Neutrophil (primary cell): ENCODE measurements around the gene EDIL3.

Experiments used
- H3K27ac ChIP-seq: fragments of 200-600 bp; sonication (generic); 2 replicates; pipeline ENCODE4 v1.5.1; 2016; ENCODE audit warnings: mild to moderate bottlenecking, moderate library complexity
- H3K27me3 ChIP-seq: fragments of 200-600 bp; sonication (generic); 2 replicates; pipeline ENCODE4 v1.6.0; 2016; ENCODE audit warnings: mild to moderate bottlenecking
- H3K36me3 ChIP-seq: fragments of 200-600 bp; sonication (generic); 2 replicates; pipeline ENCODE4 v1.5.1; 2017
- H3K4me1 ChIP-seq, 2 experiments: fragments of 200-600 bp in 1 of 2; sonication (generic) in 1 of 2; 1 replicate in 1 of 2; 2 replicates in 1 of 2; pipeline versions ENCODE4 v1.5.1 to v1.6.1; 2013 to 2016; ENCODE audit warnings: low read depth in 1 of 2, low read length in 1 of 2, mild to moderate bottlenecking in 1 of 2, moderate library complexity in 1 of 2; ENCODE audit not compliant: control insufficient read depth in 1 of 2, insufficient read depth in 1 of 2
- H3K4me3 ChIP-seq, 2 experiments: fragments of 200-600 bp in 1 of 2; sonication (generic) in 1 of 2; 1 replicate in 1 of 2; 2 replicates in 1 of 2; pipeline ENCODE4 v1.5.1; 2013 to 2016; ENCODE audit warnings: low read depth in 1 of 2, low read length in 1 of 2, mild to moderate bottlenecking in 1 of 2, moderate library complexity in 1 of 2
- H3K9me3 ChIP-seq: fragments of 200-600 bp; sonication (generic); 2 replicates; pipeline ENCODE4 v1.5.1; 2016
- TF ChIP-seq, protein P1 (sequence below): fragments of 200-600 bp; sonication (generic); IDR thresholded peaks from 2 replicates; pipeline ENCODE4 v1.5.1; 2016; ENCODE audit warnings: antibody characterized with exemption

EDIL3 gene

DNA sequence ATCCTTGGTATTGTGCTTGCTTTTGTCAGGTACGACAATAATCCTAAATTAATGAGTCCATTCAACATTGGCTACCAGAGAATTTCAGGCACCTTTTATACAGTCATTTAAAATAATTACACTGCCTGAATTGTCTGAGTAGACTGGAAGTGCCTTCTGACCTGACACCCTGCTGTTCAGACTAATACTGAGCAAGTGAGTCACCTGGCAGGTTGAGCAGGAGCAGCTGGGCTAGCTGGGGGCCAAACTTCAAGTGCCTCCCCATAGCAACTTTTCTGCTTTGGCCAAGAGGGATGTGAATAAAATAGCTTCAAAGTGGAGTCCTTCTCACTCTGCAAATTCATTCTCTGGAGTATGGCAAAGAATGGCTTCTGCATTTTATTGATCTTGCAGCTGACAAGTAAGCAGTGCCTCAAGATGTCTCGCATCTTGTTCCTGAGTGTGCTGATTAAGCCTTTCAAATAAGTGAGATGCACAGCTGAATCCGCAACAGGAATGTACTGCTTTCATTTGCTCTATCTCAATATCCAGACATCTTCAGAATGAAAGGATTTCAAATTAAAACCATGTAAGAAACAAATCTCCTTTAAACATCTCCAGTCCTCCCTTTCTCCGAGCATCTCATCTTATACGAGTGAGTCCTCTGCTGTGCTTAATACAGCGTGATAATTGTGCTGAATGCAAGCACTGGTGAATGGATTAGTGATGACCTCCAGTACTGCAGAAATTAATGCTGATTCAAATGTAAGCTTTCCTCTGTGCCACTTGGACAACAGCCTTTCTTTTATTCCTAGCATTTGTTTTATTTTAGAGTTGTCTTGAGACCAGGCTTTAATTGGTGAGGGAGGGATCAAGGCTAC is 271.2 kb downstream of the EDIL3 start:
- Histone ChIP-seq H3K4me1 (no peaks in the 10 kb centered on the region), H3K36me3 (no peaks in the 10 kb centered on the region), H3K9me3 (no peaks in the 10 kb centered on the region), H3K27ac (no peak overlapping the region), H3K4me3 (no peak overlapping the region), H3K27me3 (no peaks in the 10 kb centered on the region)
- TF ChIP-seq, protein P1, sequence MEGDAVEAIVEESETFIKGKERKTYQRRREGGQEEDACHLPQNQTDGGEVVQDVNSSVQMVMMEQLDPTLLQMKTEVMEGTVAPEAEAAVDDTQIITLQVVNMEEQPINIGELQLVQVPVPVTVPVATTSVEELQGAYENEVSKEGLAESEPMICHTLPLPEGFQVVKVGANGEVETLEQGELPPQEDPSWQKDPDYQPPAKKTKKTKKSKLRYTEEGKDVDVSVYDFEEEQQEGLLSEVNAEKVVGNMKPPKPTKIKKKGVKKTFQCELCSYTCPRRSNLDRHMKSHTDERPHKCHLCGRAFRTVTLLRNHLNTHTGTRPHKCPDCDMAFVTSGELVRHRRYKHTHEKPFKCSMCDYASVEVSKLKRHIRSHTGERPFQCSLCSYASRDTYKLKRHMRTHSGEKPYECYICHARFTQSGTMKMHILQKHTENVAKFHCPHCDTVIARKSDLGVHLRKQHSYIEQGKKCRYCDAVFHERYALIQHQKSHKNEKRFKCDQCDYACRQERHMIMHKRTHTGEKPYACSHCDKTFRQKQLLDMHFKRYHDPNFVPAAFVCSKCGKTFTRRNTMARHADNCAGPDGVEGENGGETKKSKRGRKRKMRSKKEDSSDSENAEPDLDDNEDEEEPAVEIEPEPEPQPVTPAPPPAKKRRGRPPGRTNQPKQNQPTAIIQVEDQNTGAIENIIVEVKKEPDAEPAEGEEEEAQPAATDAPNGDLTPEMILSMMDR, result no peak

DNA sequence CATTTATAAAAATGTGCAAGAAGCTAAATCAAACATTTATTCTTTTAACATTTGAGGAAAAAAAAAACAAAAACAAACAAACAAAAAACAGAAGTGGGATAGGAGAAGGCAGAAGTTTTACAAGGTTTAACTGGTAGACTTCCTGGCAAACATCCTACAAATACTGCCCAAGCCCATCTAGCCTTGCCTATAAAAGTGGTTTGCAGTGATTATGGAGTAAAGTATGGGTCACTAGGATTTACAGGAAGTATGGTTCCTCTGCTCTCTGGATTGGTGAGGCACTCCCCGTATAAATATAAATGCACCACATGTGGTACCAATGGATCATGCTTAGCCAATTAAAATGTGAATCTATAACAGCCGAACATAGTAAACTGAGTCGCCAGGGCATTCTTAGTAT is 291.9 kb downstream of the EDIL3 start:
- no peak overlapping the region for H3K4me3 ChIP-seq
- H3K27ac ChIP-seq, result no peak overlapping the region
- TF ChIP-seq, protein P1, result no peak
- H3K36me3 ChIP-seq, result no peaks in the 10 kb centered on the region
- no peaks in the 10 kb centered on the region for H3K4me1 ChIP-seq
- no peaks in the 10 kb centered on the region for H3K27me3 ChIP-seq
- no peaks in the 10 kb centered on the region for H3K9me3 ChIP-seq

DNA sequence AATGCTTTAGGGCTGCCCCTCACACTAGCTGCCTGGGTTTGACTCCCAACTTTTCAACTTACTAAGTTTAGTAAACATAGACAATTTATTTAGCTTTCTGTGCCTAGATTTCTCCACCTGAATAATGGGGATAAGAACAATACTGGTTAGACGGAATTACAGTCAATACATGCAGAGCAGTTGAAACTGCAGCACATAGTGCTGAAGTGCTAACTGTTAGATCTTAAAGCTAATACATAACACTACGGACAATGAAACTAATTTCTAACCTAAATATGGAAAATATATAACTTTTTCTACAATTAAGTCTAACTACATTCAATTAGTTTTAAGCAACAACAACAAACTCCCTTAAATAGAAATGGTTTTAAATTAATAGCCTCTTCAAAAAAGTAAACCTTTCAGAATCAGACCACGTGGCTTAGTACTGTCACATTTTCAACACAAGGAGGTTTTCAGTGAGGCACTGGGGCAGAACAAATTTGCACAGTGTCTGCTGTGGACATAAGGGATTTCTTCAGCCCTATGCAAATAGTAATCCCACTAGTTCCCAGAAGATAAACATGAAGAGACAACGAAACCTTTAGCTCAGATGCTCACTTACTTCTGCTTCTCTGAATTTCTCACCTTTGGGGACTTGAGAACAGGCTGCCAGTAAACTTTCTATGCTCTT is 293.4 kb downstream of the EDIL3 start:
- H3K4me1 ChIP-seq, result no peaks in the 10 kb centered on the region
- H3K36me3 ChIP-seq, result no peaks in the 10 kb centered on the region
- H3K9me3 ChIP-seq, result no peaks in the 10 kb centered on the region
- H3K27me3 ChIP-seq, result no peaks in the 10 kb centered on the region
- TF ChIP-seq, protein P1, result no peak
- H3K4me3 ChIP-seq, result no peak overlapping the region
- H3K27ac ChIP-seq, result no peak overlapping the region

DNA sequence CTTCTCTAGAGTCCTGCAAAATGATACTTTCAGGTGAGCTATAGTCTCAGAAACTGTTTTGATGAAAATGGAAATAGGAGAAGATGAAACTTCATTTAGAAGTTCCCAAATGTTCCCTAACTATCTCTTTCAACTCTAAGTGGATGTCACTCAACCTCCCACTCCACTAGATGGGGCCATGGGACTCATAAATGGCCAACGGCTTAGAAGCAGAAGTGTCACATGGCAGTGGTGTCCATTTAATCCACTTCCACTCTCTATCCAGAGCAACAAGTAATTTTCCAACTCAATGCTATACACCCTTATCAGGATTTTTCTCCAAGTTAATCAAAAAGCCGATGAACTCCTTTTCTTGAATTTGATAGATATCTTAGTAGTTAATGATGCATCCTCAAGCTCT is 295.7 kb downstream of the EDIL3 start:
- H3K4me3 ChIP-seq, result no peak overlapping the region
- H3K9me3 ChIP-seq, result no peaks in the 10 kb centered on the region
- no peaks in the 10 kb centered on the region for H3K4me1 ChIP-seq
- no peaks in the 10 kb centered on the region for H3K27me3 ChIP-seq
- H3K36me3 ChIP-seq, result no peaks in the 10 kb centered on the region
- H3K27ac ChIP-seq, result no peak overlapping the region
- TF ChIP-seq, protein P1, result no peak

DNA sequence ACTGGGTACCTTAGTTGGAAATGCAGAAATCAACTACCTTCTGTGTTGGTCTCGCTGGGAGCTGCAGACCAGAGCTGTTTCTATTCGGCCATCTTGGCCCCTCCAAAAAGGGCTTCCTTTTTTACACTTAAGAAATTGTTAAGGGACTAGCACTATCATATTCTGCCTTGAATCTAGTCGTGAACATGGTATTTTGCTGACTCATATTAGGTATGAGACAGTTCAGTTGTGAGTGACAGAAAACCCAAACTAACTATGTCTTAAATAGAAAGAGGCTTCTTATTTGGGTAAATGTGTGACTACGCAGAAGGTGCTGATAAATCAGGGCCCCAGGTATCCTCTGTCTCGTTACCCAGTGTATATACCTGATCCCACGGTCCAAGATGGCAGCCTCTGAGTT is 298.2 kb downstream of the EDIL3 start:
- Histone ChIP-seq H3K36me3 (no peaks in the 10 kb centered on the region), H3K9me3 (no peaks in the 10 kb centered on the region), H3K4me1 (no peaks in the 10 kb centered on the region), H3K27me3 (no peaks in the 10 kb centered on the region), H3K27ac (no peak overlapping the region), H3K4me3 (no peak overlapping the region)
- TF ChIP-seq, protein P1, result no peak
